Activated naive CD4-positive, alpha-beta T cell (primary cell): ENCODE data around the gene SLC27A5.
"Not testable (repeated sequence)": the region's sequence is repeated elsewhere in the genome, so short reads cannot be mapped to it uniquely, and the experiment has no call there.

Experiments
- DNase-seq, 4 experiments: peaks; one replicate each; lab custom pipeline; 2025; lab: John Stamatoyannopoulos, UW

The SLC27A5 gene

GRCh38 chr19:58497634-58498170 is 14.1 kb downstream of the SLC27A5 start:
- no peak for DNase-seq

- no peak for DNase-seq
Measured at GRCh38 chr19:58492265-58492664, 19.5 kb downstream of the SLC27A5 start.

GRCh38 chr19:58491393-58491792 is 20.4 kb downstream of the SLC27A5 start:
- DNase-seq: no peak

- DNase-seq: not testable (repeated sequence)
Measured at GRCh38 chr19:58484349-58484748, 27.4 kb downstream of the SLC27A5 start.

- no peak for DNase-seq
Measured at GRCh38 chr19:58483776-58484175, 28.0 kb downstream of the SLC27A5 start.

GRCh38 chr19:58482372-58482771 is 29.4 kb downstream of the SLC27A5 start:
- no peak for DNase-seq

- DNase-seq: no peak
Measured at GRCh38 chr19:58480831-58481230, 31.0 kb downstream of the SLC27A5 start.

GRCh38 chr19:58480481-58480830 is 31.3 kb downstream of the SLC27A5 start:
- no peak for DNase-seq

GRCh38 chr19:58479736-58480480 is 31.9 kb downstream of the SLC27A5 start:
- no peak for DNase-seq

- no peak for DNase-seq
Measured at GRCh38 chr19:58479303-58479702, 32.5 kb downstream of the SLC27A5 start.

GRCh38 chr19:58477871-58478270 is 33.9 kb downstream of the SLC27A5 start:
- DNase-seq: no peak

- no peak for DNase-seq
Measured at GRCh38 chr19:58477130-58477529, 34.7 kb downstream of the SLC27A5 start.

GRCh38 chr19:58476498-58477015 is 35.2 kb downstream of the SLC27A5 start:
- DNase-seq: no peak

GRCh38 chr19:58475714-58476497 is 35.9 kb downstream of the SLC27A5 start, which contains the start of gene ZNF446:
TSS of gene ZNF446 (plus strand) at chr19:58476352. CDS start at chr19:58477219, 867 bp downstream.
- peak; percentile 80 to 92 (median 86) for DNase-seq

GRCh38 chr19:58474997-58475713 is 36.6 kb downstream of the SLC27A5 start:
- no peak for DNase-seq

GRCh38 chr19:58474291-58474996 is 37.3 kb downstream of the SLC27A5 start:
- no peak for DNase-seq

- DNase-seq: no peak
Measured at GRCh38 chr19:58473775-58474174, 38.0 kb downstream of the SLC27A5 start.

- DNase-seq: no peak
Measured at GRCh38 chr19:58471736-58472135, 40.1 kb downstream of the SLC27A5 start.

GRCh38 chr19:58470837-58471543 is 40.8 kb downstream of the SLC27A5 start:
- DNase-seq: not testable (repeated sequence)

- DNase-seq: no peak
Measured at GRCh38 chr19:58469241-58470013, 42.4 kb downstream of the SLC27A5 start.
